Measurements from ENCODE around the gene A4GALT. TPM values are rescaled to one million over a fixed set of nuclear protein-coding genes. Genes with fewer than 3 reads are reported as not detected.

The A4GALT gene
- total RNA-seq (2022; extraction: Qiagen RNA extraction; ENCODE audit: low read depth), result 12.2 to 25.9 TPM (median 19.6 TPM) in 5 replicates

GRCh38 chr22:42720263-42721044 is at the start of gene A4GALT:
A4GALT (minus strand) TSS chr22:42720870; CDS start chr22:42693951, 26,919 bp downstream.

GRCh38 chr22:42649246-42650099 is 71.2 kb downstream of the A4GALT start, which contains the start of gene CYB5R3:
CYB5R3 (minus strand) TSS chr22:42649392; CDS start chr22:42649315, 77 bp downstream.

Other genes starting within 250 kb of the A4GALT start
- gene RRP7A, start 201.1 kb downstream of the A4GALT start, total RNA-seq (2022; extraction: Qiagen RNA extraction; ENCODE audit: low read depth), result 45.9 to 58.6 TPM (median 50.8 TPM) in 5 replicates
- gene SERHL2, start 166.9 kb downstream of the A4GALT start, total RNA-seq (2022; extraction: Qiagen RNA extraction; ENCODE audit: low read depth), result 0.14 to 0.27 TPM (median 0.26 TPM) in 3 of 5 replicates, not detected in the others
- 32.8 to 44.1 TPM (median 39.8 TPM) in 5 replicates for gene POLDIP3, start 106.0 kb downstream of the A4GALT start, total RNA-seq (2022; extraction: Qiagen RNA extraction; ENCODE audit: low read depth)
- gene ATP5MGL, start 80.3 kb downstream of the A4GALT start, total RNA-seq (2022; extraction: Qiagen RNA extraction; ENCODE audit: low read depth), result not detected in 5 replicates
- 73.7 to 126 TPM (median 111 TPM) in 5 replicates for gene CYB5R3, start 71.5 kb downstream of the A4GALT start, total RNA-seq (2022; extraction: Qiagen RNA extraction; ENCODE audit: low read depth)
- 16.7 to 27.0 TPM (median 23.4 TPM) in 5 replicates for gene ARFGAP3, start 136.4 kb upstream of the A4GALT start, total RNA-seq (2022; extraction: Qiagen RNA extraction; ENCODE audit: low read depth)